Left cardiac atrium (tissue), 4 donors: ENCODE data around the gene ARL1. TPM values are rescaled to one million over a fixed set of nuclear protein-coding genes. Genes with fewer than 3 reads are reported as not detected.

Experiments used
- ATAC-seq, 2 donors: fragments of 200-7000 bp; cut with Tn5 transposase; one replicate each; pipeline ENCODE4 v1.9.1; 2020; ENCODE audit warnings: mild to moderate bottlenecking in 2 of 2, moderate library complexity in 2 of 2
- DNase-seq: peaks from one replicate; pipeline ENCODE4 v3.0.0-alpha.2; 2020
- intact Hi-C, 2 donors: fragments of 100-400 bp; cut with DNase I; formaldehyde crosslinking; loops; one replicate each; pipeline versions ENCODE4 v1.14.1 to v1.15.1; 2022 to 2023
- total RNA-seq, 2 donors: library from RNA; stranded (reverse); fragmentation: NEBNext Ultra II Directional; extraction: Animal tissue kit (Norgen Biotek cat#: 25700); gene quantifications; one replicate each; pipeline ENCODE4 v1.2.1, GENCODE V29; 2021
- donor health status: DM: no; HTN: yes; CAD: no.
- donor health status: DM: no; HTN: yes; CAD: no; lungs with severe emphysema.
- donor health status: DM: yes; HTN: yes; CAD: no.
- donor health status: Dilated cardiomyopathy.

Gene ARL1
- total RNA-seq, 2 donors from 2014 or later: 110 to 116 TPM

DNA sequence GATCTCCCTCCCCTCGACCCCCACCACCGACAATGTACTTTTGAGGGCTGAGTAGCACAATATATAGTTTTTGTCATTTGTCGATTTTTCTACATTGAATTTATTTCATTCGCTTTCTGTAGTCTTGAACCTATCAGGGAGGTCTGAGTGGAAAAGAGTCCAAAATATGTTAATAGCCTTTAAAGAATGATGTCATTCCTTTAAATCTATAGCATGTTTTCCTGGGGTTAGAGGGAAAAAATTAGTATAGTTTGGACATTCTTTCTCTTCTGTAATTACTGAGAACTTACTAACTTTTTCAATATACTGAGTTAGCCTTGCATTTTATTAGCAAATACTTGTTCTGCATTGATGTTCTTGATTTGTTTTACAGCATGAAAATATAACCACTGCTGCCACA is 55.9 kb downstream of the ARL1 start:
- ATAC-seq (no peak), DNase-seq (no peak)
- intact Hi-C loops: no loop called here

DNA sequence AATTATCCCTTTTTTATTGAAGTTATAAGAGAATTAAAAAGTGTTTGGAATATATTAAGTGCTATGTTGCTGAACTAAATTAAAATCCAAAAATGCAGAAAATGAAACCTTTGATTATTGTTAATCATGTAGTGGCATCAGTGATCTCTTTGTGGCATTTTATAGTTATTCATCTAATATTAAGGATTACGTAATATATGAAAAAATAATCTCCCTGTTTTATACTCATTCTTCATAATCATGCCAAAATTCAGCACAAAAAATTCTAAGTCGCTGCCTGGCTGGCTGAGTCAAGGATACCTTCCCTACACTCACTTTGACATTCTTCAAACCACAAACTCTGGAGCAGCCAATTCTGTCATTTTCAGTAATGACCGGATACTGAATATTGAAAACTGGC is 63.7 kb downstream of the ARL1 start:
- no peak for DNase-seq
- ATAC-seq: no peak
- intact Hi-C loops: no loop called here

Other genes starting within 250 kb of the ARL1 start
- not detected for gene SLC5A8, start 197.5 kb downstream of the ARL1 start, total RNA-seq
- 1 to 10 TPM; 7.5 to 8.8 TPM for gene UTP20, start 127.7 kb downstream of the ARL1 start, total RNA-seq
- gene SPIC, start 67.6 kb upstream of the ARL1 start, total RNA-seq: not detected
- gene MYBPC1, start 187.2 kb upstream of the ARL1 start, total RNA-seq: 10 to 100 TPM in 1 of 2 donors, 1 to 10 TPM in 1; 5.6 to 10.2 TPM